PC-3 (cell line): ENCODE data around the gene SFI1. TPM values are rescaled to one million over a fixed set of nuclear protein-coding genes. Genes with fewer than 3 reads are reported as not detected.
"Not testable (repeated sequence)": the region's sequence is repeated elsewhere in the genome, so short reads cannot be mapped to it uniquely, and the experiment has no call there.

Experiments used
- ATAC-seq: fragments of 200-7000 bp; cut with Tn5 transposase; 2 replicates; pipeline ENCODE4 v1.9.1; 2020; ENCODE audit warnings: mild to moderate bottlenecking, moderate library complexity
- BruUV-seq: library from RNA; stranded (reverse); fragments of 400-500 nt; replicated peaks from 2 replicates; lab custom pipeline; 2021; lab: Mats Ljungman, UMichigan
- CTCF ChIA-PET: fragments of 300-600 bp; sonication (Branson Sonifier 250); formaldehyde crosslinking; loops from one replicate; lab custom pipeline; 2022; ENCODE audit warnings: antibody characterized with exemption; lab: Charles Lee
- POLR2A ChIA-PET: fragments of 300-600 bp; sonication (Branson Sonifier 250); formaldehyde crosslinking; loops from one replicate; lab custom pipeline; 2022; ENCODE audit warnings: antibody characterized with exemption; ENCODE audit not compliant: unreplicated experiment; lab: Charles Lee
- DNase-seq: peaks from one replicate; pipeline ENCODE4 v3.0.0-alpha.2; 2015
- H2AFZ ChIP-seq: fragments of 300-600 bp; sonication (generic); 2 replicates; pipeline ENCODE4 v1.6.0; 2016; ENCODE audit warnings: antibody characterized with exemption, low read length
- H3F3A ChIP-seq: fragments of 300-600 bp; sonication (generic); one replicate; pipeline ENCODE4 v1.6.0; 2017; ENCODE audit warnings: antibody characterized with exemption, low read length, control low read depth, mild to moderate bottlenecking; ENCODE audit not compliant: unreplicated experiment
- H3K27ac ChIP-seq: fragments of 300-600 bp; sonication (generic); 2 replicates; pipeline ENCODE4 v1.5.1; 2016; ENCODE audit warnings: mild to moderate bottlenecking, low read length
- H3K27me3 ChIP-seq: fragments of 300-600 bp; sonication (generic); 2 replicates; pipeline ENCODE4 v1.6.1; 2016; ENCODE audit warnings: low read length, mixed read lengths
- H3K36me3 ChIP-seq: fragments of 300-600 bp; sonication (generic); 2 replicates; pipeline ENCODE4 v1.6.1; 2016; ENCODE audit warnings: low read depth, mixed run types, low read length, mixed read lengths
- H3K4me1 ChIP-seq: fragments of 300-600 bp; sonication (generic); 2 replicates; pipeline ENCODE4 v1.5.1; 2016; ENCODE audit warnings: low read length; ENCODE audit not compliant: insufficient read depth
- H3K4me2 ChIP-seq: fragments of 300-600 bp; sonication (generic); 2 replicates; pipeline ENCODE4 v1.6.0; 2016; ENCODE audit warnings: low read length
- H3K4me3 ChIP-seq: fragments of 300-600 bp; sonication (generic); 2 replicates; pipeline ENCODE4 v1.5.1; 2016; ENCODE audit warnings: mild to moderate bottlenecking, low read length, mixed read lengths
- H3K79me2 ChIP-seq: fragments of 300-600 bp; sonication (generic); 2 replicates; pipeline ENCODE4 v1.6.1; 2017; ENCODE audit warnings: low read length, mixed read lengths
- H3K9ac ChIP-seq: fragments of 300-600 bp; sonication (generic); 2 replicates; pipeline ENCODE4 v1.6.0; 2016; ENCODE audit warnings: mild to moderate bottlenecking, low read length
- H3K9me2 ChIP-seq: fragments of 300-600 bp; sonication (generic); replicated peaks from 2 replicates; pipeline ENCODE4 v1.6.1; 2016; ENCODE audit warnings: mixed run types, low read length, mixed read lengths
- H3K9me3 ChIP-seq: fragments of 300-600 bp; sonication (generic); 2 replicates; pipeline ENCODE4 v1.6.1; 2016; ENCODE audit warnings: low read length, mixed read lengths
- H4K20me1 ChIP-seq: fragments of 300-600 bp; sonication (generic); 2 replicates; pipeline ENCODE4 v1.6.1; 2016; ENCODE audit warnings: low read length, mixed read lengths
- CTCF ChIP-seq: fragments of 300-600 bp; sonication (generic); conservative IDR thresholded peaks from 2 replicates; pipeline ENCODE4 v1.5.1; 2017; ENCODE audit warnings: antibody characterized with exemption, low read depth, mild to moderate bottlenecking, low read length
- EZH2phosphoT487 ChIP-seq: fragments of 300-600 bp; sonication (generic); IDR thresholded peaks from 2 replicates; pipeline ENCODE4 v1.6.1; 2018; ENCODE audit warnings: mild to moderate bottlenecking, antibody characterized with exemption, low read length, borderline replicate concordance
- intact Hi-C: fragments of 100-400 bp; cut with micrococcal nuclease; formaldehyde crosslinking; loops from 2 replicates; pipeline ENCODE4 v1.9.0; 2023
- total RNA-seq: library from RNA; depleted of rRNA; stranded (reverse); fragments of >200 nt; gene quantifications from 2 replicates; pipeline ENCODE4 v1.2.3, GENCODE V29; 2014

Gene SFI1
- total RNA-seq, 1 experiment from 2014 or later: 22.5 TPM

- Histone ChIP-seq H3K27ac (no peak overlapping the region), H3F3A (no peaks in the 10 kb centered on the region), H3K36me3 (no peaks in the 10 kb centered on the region), H3K9ac (no peak overlapping the region), H3K4me3 (no peak overlapping the region), H4K20me1 (no peaks in the 10 kb centered on the region), H2AFZ (no peak overlapping the region), H3K4me2 (no peak overlapping the region), H3K79me2 (no peaks in the 10 kb centered on the region), H3K9me3 (no peaks in the 10 kb centered on the region), H3K27me3 (no peaks in the 10 kb centered on the region), H3K4me1 (no peaks in the 10 kb centered on the region), H3K9me2 (no peaks in the 10 kb centered on the region)
- ChIA-PET CTCF (interaction anchor here (0.6 to 1.3 kb wide), 5 partner anchors 63 to 793 kb away, joined by 3 to 7 read pairs (median 3); partner anchors contain the start of gene PISD), POLR2A (interaction anchor here (0.7 kb wide), 1 partner anchor 46 kb away, joined by 7 read pairs; no protein-coding TSS in a partner anchor)
- BruUV-seq: no TSS peak
- ATAC-seq (no peak), DNase-seq (peak; percentile 58)
- intact Hi-C loops: loop anchor here (1.0 kb wide), 1 partner anchor 77 kb away; no protein-coding TSS in a partner anchor
- TF ChIP-seq CTCF (peak; percentile 63), EZH2phosphoT487 (no peak)
Observed at GRCh38 chr22:31556627-31557203, 60.4 kb downstream of the SFI1 start.

GRCh38 chr22:31558546-31558945 lies 62.2 kb downstream of the SFI1 start:
- H3K4me2 ChIP-seq, H3K9me2 ChIP-seq, H3K9ac ChIP-seq, H3K27me3 ChIP-seq, POLR2A ChIA-PET, H3K79me2 ChIP-seq, H3K27ac ChIP-seq, BruUV-seq, H3K36me3 ChIP-seq, H4K20me1 ChIP-seq, H3K4me3 ChIP-seq, DNase-seq, H3K9me3 ChIP-seq, H3K4me1 ChIP-seq, H3F3A ChIP-seq, ATAC-seq, H2AFZ ChIP-seq, CTCF ChIA-PET, intact Hi-C loops: not testable (repeated sequence)

DNA sequence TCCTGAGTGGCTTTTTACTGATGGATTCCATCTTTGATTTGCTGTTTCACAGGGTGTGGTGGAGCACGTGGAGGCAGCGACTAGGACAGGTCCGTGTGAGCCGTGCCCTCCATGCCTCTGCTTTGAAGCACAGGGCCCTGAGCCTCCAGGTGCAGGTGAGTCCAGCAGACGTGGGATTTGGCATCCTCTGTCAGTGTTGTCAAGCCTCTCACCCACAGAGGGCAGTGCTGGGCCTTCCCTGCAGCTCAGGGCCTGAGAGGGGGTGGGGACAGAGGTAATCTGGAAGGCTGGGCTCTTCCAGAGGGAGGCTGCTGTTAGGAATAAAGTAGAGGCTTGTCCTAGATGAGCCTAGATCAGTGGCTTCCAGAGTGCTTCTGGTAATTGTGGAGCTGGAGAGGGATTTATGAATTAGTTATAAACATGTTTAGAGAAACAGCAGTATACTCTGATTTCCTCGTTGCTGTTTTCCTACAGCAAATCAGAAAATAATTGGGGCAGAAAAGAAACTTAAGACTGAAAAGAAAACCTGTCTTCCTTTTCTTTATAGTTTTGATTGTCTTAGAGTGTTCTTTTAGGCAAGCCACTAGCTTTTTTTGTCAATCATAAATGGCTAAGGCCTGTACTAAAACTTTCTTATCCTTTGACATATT lies 65.0 kb downstream of the SFI1 start:
- Histone ChIP-seq H3K4me2 (no peak overlapping the region), H2AFZ (no peak overlapping the region), H3K27me3 (no peaks in the 10 kb centered on the region), H3K4me3 (no peak overlapping the region), H3K27ac (no peak overlapping the region), H3K79me2 (no peaks in the 10 kb centered on the region), H3K9ac (no peak overlapping the region), H3F3A (no peaks in the 10 kb centered on the region), H3K4me1 (no peaks in the 10 kb centered on the region), H4K20me1 (no peaks in the 10 kb centered on the region), H3K9me3 (no peaks in the 10 kb centered on the region), H3K36me3 (no peaks in the 10 kb centered on the region), H3K9me2 (no peaks in the 10 kb centered on the region)
- ChIA-PET POLR2A (no interaction called here), CTCF (interaction anchor here (0.6 kb wide), 1 partner anchor 348 kb away, joined by 4 read pairs; no protein-coding TSS in a partner anchor)
- TF ChIP-seq EZH2phosphoT487 (no peak), CTCF (peak; percentile 74)
- peak; percentile 80 for DNase-seq
- peak; percentile 99 for ATAC-seq
- intact Hi-C loops: loop anchor here (1.0 to 2.0 kb wide), 2 partner anchors 41 to 73 kb away; no protein-coding TSS in a partner anchor
- no TSS peak for BruUV-seq
